Bronchial epithelial cell (primary cell): Measurements from ENCODE around the gene B3GALT5. TPM values are rescaled to one million over a fixed set of nuclear protein-coding genes. Genes with fewer than 3 reads are reported as not detected.

Source experiments
- DNase-seq: peaks from one replicate; pipeline ENCODE4 v3.0.0-alpha.2; 2010; ENCODE audit warnings: low read depth
- FAIRE-seq: peaks from 2 replicates; lab custom pipeline; 2011; peaks lifted over from hg19 to GRCh38; lab: Jason Lieb, UNC
- H3K27me3 ChIP-seq: 2 replicates; pipeline ENCODE4 v1.5.1; 2011; ENCODE audit warnings: low read length; ENCODE audit not compliant: control insufficient read depth, insufficient read depth
- H3K36me3 ChIP-seq: 2 replicates; pipeline ENCODE4 v1.5.1; 2011; ENCODE audit warnings: low read length; ENCODE audit not compliant: control insufficient read depth, insufficient read depth
- H3K4me3 ChIP-seq: 2 replicates; pipeline ENCODE4 v1.5.1; 2011; ENCODE audit warnings: mild to moderate bottlenecking, low read depth, low read length, control low read depth
- total RNA-seq: library from RNA; depleted of rRNA; stranded (reverse); fragments of >200 nt; gene quantifications from 2 replicates; pipeline ENCODE4 v1.2.1, GENCODE V29; 2014
- TF ChIP-seq, protein P1 (sequence below): IDR thresholded peaks from 2 replicates; pipeline ENCODE4 v1.5.1; 2011; ENCODE audit warnings: mild to moderate bottlenecking, moderate library complexity, low read length, control low read depth, inconsistent platforms; ENCODE audit not compliant: insufficient read depth, severe bottlenecking

Gene B3GALT5
- total RNA-seq, 1 donor from 2014 or later = under 0.01 TPM

DNA sequence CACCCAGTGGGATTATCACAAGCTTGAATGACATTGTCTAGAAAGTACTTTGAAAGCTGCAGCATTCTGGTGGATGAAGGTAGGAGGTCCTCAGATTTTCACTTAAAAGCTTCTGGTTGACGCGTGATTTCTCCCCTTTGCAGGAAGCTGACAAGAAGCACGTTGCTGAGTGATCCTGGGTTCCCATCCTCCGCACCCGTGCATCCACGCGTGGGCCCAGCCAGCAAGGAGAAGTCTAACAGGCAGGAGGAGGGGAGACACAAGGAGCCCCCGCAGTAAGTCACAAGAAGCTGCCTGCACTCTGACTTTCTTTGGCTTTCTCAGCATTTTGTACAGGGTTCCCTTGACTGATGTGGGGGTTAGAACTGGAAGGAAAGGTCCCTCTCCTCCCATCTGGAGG lies 7.8 kb upstream of the B3GALT5 start:
- FAIRE-seq = no peak
- TF ChIP-seq, protein P1, sequence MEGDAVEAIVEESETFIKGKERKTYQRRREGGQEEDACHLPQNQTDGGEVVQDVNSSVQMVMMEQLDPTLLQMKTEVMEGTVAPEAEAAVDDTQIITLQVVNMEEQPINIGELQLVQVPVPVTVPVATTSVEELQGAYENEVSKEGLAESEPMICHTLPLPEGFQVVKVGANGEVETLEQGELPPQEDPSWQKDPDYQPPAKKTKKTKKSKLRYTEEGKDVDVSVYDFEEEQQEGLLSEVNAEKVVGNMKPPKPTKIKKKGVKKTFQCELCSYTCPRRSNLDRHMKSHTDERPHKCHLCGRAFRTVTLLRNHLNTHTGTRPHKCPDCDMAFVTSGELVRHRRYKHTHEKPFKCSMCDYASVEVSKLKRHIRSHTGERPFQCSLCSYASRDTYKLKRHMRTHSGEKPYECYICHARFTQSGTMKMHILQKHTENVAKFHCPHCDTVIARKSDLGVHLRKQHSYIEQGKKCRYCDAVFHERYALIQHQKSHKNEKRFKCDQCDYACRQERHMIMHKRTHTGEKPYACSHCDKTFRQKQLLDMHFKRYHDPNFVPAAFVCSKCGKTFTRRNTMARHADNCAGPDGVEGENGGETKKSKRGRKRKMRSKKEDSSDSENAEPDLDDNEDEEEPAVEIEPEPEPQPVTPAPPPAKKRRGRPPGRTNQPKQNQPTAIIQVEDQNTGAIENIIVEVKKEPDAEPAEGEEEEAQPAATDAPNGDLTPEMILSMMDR = no peak
- no peak for DNase-seq

DNA sequence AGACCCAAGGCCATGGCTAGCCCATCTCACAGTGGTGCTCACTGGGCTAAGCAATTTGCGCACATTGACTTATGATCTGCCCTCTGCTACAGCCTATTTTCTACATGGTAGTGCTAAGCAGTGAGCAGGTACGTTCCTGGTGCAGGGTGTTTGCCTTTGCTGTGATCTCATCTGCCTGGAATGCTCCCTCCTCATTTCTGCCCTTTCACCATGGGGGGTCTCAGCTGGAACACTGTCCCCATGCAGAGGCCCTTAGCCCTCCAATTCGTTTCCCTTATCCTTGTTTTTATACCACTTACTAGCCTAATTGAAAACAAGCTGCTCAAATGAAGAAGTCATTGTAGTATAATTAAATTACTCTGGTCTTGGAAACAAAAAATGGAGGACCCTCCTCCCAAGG lies 2.0 kb upstream of the B3GALT5 start:
- DNase-seq (no peak), FAIRE-seq (no peak)
- peaks cover 11% of the 10 kb centered on the region for H3K27me3 ChIP-seq
- TF ChIP-seq, protein P1 = no peak
- H3K4me3 ChIP-seq = no peak overlapping the region
- H3K36me3 ChIP-seq = no peaks in the 10 kb centered on the region

More for the DNA sequence above, 7.8 kb upstream of the B3GALT5 start:
- Histone ChIP-seq H3K27me3 (no peaks in the 10 kb centered on the region), H3K4me3 (no peak overlapping the region), H3K36me3 (no peaks in the 10 kb centered on the region)

DNA sequence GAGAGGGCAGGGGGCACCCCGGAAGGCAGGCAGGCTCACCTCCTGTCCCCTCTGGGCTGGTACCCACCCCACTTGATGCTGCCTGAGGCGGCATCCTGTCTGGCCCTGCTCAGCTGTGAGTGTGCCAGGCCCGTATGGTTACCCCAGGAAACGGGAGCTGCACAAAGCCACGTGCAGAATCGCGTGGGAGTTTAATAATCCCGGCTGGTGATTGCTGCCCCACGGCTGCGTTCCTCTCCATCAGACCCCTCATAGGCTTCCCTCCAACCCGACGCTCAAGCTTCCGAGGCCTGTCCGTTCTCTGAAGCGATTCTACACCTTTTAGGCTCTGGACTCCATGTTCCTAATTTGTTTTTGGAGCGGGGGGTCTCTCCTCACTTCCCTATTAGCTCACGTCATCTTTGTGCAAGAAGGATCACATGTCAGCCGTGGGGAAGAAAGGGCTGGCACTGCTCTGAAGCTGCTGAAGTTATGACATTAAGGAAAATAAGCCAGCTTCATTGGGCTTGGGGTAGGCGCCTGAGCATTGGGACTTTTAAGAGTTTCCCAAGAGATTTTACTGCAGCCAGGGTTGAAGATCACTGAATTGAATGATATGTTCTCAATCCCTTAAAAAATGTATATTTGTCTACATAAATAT lies 1.1 kb upstream of the B3GALT5 start:
- no peak overlapping the region for H3K4me3 ChIP-seq
- TF ChIP-seq, protein P1 = no peak

DNA sequence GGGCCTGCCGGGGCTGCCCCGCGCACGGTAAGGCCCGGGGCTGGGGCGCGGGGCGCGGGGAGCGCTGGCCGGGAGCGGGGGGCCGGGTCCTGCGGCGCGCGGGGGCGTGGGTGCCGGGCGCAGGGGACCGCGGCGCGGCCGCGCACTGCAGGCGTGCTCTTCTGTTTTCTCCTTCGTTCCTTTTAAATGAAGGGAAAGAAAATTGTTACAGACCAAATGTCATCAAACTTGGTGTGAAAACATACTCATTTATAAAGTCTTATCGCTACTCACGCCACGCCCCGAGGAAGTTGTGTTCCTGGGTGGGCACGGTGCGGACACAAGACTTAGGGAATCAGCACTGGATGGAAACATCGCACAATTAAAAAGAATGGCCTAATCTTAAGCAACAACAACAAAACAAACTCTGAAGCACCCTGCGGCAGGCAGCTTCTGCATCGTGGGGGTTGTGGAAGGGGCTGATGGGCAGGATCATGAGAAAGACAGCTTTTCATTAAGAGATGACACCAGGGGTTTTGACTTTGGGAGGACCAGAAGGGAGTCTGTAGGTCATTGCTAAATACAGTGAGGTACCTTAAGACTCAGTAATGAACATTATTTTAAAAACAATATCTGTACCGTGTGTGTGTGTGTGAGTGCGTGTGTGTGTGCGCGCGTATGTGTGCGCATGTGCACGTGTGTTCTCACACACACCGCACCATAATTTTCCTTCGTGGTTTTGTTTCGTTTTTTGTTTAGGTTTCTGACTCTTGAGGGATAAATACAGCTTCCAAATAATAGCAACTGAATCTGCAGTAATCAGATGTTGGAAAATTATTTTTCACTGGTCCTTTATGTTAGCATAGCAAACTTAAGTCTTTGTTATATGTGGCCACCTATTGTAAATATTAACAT lies 548 bp downstream of the B3GALT5 start:
- no peak for FAIRE-seq
- TF ChIP-seq, protein P1 = no peak
- no peak for DNase-seq
- Histone ChIP-seq H3K27me3 (peaks cover 11% of the 10 kb centered on the region), H3K36me3 (no peaks in the 10 kb centered on the region), H3K4me3 (no peak overlapping the region)

More for the DNA sequence above, 1.1 kb upstream of the B3GALT5 start:
- Histone ChIP-seq H3K27me3 (peaks cover 11% of the 10 kb centered on the region), H3K36me3 (no peaks in the 10 kb centered on the region)
- FAIRE-seq (no peak), DNase-seq (no peak)

DNA sequence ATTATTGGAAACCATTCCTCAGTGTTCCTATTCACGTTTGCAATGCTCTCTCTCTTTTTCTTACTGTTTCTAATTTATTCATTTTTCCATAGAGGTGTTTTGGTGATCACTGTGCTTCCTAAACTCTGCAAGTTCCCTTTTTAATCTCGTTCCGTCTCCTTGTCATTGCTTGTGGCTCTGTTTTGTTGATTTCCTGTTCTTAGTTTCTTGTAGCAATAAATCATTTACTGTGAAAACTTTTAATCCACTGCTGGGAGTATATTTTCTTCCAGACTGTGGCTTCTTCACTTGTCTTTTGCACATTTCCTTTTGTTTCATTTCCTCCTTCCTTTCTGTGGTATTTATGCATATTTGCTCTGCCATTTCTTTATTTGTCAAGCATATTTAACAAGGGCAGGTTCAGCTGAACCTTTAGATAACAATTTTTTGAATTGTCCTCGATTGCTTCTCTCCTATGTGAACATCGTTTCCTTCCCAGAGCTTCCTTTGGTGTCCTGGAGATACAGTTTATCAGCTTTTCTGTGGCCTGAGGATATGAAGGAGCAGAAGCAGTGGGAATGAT lies 3.6 kb downstream of the B3GALT5 start:
- no peak for FAIRE-seq
- Histone ChIP-seq H3K27me3 (peaks cover 11% of the 10 kb centered on the region), H3K4me3 (no peak overlapping the region), H3K36me3 (no peaks in the 10 kb centered on the region)
- TF ChIP-seq, protein P1 = no peak
- DNase-seq = no peak
